ENCODE data around the gene SPCS1. TPM values are rescaled to one million over a fixed set of nuclear protein-coding genes. Genes with fewer than 3 reads are reported as not detected.
"Not testable (repeated sequence)": the region's sequence is repeated elsewhere in the genome, so short reads cannot be mapped to it uniquely, and the experiment has no call there.

The SPCS1 gene
- polyA plus RNA-seq, 3 donors, result 81.8 to 109 (median 101) TPM

DNA sequence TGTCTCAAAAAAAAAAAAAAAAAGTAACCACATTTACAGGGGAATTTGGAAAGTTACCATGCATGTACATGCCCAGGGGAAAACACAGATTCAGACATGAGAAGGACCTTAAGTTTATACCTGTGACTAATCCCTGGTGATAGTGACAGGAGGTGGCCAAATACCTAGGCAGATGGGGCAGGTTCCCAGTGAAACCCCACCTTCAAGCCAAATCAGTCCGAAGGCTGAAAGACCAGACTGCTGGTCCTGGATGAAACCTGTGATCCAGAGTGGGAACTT lies 15.8 kb downstream of the SPCS1 start:
- 93 to 96% (median 94%) methylated on average over 1 of the region's 1 CpG for WGBS, 3 donors
- H3K27ac ChIP-seq (ENCODE audit: low read depth, low read length), result no peak overlapping the region

DNA sequence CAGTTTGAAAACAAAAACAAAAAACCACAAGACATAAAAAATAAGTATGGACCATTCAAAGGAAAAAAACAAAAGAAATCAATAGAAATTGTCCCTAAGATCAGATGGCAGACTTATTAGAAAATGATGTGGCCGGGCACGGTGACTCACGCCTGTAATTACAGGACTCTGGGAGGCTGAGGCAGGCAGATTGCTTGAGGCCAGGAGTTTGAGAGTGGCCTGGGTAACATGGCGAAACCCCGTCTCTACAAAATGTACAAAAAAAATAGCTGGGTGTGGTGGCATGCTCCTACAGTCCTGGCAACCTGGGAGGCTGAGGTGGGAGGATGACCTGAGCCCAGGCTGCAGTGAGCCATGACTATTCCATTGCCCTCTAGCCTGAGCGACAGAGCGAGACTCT lies 16.6 kb downstream of the SPCS1 start:
- H3K27ac ChIP-seq (ENCODE audit: low read depth, low read length), result no peak overlapping the region
- WGBS, 3 donors, result 91 to 93% (median 91%) methylated on average over 7 of the region's 7 CpGs

DNA sequence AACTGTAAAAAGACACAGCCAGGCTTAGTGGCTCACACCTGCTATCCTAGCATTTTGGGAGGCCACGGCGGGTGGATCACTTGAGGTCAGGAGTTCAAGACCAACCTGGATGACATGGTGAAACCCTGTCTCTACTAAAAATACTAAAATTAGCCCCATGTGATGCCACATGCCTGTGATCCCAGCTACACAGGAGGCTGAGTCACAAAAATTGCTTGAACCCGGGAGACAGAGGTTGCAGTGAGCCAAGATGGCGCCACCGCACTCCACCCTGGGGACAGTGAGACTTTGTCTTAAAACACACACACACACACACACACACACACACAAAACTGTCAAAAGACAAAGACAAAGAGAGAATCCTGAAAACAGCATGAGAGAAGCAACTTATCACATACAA lies 18.0 kb downstream of the SPCS1 start:
- H3K27ac ChIP-seq (ENCODE audit: low read depth, low read length), result no peak overlapping the region
- 97 to 98% (median 97%) methylated on average over 5 of the region's 5 CpGs for WGBS, 3 donors

DNA sequence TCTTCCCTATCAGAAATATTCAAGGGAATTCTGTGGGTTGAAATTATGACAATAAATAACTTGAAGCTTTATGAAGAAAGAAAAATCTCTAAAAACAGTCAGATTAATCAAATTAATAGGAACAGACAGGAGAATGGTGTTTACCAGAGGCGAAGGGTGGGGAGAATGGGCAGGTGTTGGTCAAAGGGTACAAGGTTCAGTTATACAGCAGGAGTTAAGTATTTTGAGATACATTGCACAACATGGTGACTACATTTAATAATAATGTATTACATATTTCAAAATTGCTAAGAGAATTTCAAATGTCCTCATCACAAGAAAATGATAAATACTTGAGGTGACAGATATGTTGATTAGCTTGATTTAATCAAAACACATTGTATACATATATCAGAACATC lies 18.6 kb downstream of the SPCS1 start:
- no peak overlapping the region for H3K27ac ChIP-seq (ENCODE audit: low read depth, low read length)
- 82 to 100% (median 97%) methylated on average over 1 of the region's 1 CpG for WGBS, 3 donors

DNA sequence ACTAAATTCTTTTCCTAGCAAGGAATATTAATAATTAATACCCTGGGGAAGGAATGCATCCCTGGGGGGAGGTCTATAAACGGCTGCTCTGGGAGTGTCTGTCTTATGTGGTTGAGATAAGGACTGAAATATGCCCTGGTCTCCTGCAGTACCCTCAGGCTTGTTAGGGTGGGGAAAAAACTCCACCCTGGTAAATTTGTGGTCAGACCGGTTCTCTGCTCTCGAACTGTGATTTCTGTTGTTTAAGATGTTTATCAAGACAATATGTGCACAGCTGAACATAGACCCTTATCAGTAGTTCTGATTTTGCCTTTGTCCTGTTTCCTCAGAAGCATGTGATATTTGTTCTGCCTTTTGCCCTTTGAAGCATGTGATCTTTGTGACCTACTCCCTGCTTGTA lies 22.8 kb downstream of the SPCS1 start:
- WGBS, 3 donors, result 51 to 68% (median 60%) methylated on average over 3 of the region's 3 CpGs
- not testable (repeated sequence) for H3K27ac ChIP-seq (ENCODE audit: low read depth, low read length)

DNA sequence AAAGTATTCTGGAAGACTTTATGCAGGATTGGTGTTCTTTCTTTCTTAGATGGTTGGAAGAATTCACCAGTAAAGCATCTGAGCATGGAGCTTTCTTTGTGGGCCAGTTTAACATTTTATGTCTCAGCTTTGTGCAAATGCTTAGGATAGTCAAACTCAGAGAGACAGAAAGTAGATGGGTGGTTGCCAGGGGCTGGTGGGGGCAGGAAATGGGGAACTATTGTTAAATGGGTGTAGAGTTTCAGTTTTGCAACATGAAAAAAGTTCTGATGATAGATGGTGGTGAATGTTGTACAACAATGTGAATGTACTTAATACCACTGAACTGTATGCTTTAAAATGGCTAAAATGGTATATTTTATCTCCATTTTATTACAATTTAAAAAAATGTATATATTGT lies 24.8 kb downstream of the SPCS1 start:
- H3K27ac ChIP-seq (ENCODE audit: low read depth, low read length), result no peak overlapping the region

DNA sequence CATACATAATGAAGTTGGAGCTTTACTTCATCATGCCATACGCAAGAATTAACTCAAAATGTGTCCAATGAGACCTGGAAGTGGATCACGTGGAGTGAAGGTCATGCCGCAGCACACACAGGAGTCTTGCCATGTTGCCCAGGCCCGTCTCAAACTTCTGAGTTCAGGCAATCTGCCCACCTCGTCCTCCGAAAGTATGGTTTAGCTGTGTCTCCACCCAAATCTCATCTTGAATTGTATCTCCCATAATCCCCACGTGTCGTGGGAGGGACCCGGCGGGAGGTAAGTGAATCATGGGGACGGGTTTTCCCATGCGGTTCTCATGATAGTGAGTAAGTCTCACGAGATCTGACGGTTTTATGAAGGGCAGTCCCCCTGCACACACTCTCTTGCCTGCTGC lies 25.7 kb downstream of the SPCS1 start:
- WGBS, 3 donors, result 81 to 96% (median 84%) methylated on average over 14 of the region's 14 CpGs
- H3K27ac ChIP-seq (ENCODE audit: low read depth, low read length), result no peak overlapping the region

DNA sequence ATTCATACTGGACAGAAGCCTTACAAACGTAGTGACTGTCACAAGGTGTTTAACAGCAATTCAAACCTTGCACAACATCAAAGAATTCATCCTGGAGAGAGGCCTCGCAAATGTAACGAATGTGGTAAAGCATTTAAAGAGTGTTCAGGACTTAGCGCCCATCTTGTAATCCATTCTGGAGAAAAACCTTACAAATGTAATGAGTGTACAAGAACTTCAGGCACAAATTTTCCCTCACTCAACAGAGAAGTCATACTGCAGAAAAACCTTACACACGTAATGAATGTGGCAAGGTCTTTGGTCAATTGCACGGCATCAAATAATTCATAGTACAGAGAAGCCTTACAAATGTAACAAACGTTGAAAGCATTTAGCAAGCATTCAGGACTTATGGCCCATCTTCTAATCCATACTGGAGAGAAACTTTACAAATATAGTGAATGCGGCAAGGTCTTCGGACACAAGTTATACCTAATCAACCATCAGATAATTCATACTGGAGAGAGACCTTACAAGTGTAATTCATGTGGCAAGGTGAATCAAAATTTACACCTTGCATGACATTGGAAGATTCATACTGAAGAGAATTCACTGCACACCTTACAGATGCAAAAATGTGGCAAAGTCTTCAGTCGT lies 27.5 kb downstream of the SPCS1 start:
- 87 to 94% (median 87%) methylated on average over 10 of the region's 10 CpGs for WGBS, 3 donors
- no peak overlapping the region for H3K27ac ChIP-seq (ENCODE audit: low read depth, low read length)

DNA sequence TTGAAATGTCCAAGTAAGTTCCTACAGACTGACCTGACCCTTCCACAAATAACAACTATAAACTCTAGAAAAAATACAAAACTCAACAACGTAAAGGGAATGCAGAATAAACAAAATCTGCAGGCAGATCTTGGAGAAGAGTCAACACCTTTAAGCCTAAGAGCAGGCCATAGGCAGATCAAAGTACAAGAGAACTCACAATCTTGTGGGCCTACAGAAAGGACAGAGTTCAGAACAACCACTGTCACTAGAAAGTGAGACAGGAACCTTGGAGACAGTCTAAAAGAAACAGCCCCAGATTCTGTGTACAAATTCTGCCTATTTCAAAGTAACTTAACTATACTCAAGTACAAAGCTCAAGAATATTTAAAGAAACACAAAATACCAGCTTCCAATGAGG lies 33.8 kb downstream of the SPCS1 start:
- H3K27ac ChIP-seq (ENCODE audit: low read depth, low read length), result no peak overlapping the region
- WGBS, 3 donors, result 51 to 84% (median 80%) methylated on average over 1 of the region's 1 CpG

DNA sequence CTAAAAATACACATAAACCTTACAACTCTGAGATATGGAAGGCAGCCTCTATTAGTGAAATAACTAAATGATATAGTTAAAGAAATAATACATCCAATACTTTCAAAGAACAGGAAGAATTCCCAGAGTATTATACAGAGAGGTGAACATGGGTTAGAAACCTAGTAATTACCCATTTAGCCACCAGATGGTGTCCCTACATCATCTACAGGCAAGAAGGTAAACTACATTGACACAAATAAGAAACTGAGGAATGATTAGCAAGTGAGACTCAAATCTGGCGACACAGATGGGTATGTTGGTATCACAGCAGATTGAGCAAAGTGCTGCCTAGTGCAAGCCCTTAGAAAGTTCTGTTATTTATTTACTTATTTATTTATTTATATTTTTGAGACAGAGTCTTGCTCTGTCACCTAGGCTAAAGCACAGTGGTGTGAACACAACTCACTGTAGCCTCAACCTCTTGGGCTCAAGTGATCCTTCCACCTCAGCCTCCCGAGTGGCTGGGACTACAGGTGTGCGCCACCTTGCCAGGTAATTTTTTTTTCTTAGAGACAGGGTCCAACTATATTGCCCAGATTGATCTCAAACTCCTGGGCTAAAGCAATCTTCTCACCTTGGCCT lies 36.6 kb downstream of the SPCS1 start:
- WGBS, 3 donors, result 82 to 92% (median 89%) methylated on average over 3 of the region's 3 CpGs

DNA sequence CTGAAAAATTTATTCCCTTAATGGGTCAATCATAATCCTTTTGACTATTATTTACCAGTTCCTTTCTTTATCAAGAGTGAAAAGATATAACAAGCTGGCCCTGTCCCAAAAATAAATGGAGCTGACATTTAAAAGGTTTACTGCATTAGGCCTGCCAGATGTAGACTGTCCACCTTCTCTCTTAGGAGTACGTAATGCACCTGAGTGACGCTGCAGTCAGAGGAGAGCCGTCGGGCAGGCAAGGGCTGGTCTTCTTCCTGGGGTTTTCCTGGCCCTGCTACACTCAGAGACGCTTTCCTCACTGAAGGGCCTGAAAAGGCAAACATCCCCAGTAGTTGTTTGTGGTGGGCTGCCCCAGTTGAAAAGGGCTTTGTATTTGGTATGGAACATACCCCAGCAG lies 37.2 kb downstream of the SPCS1 start:
- WGBS, 3 donors, result 47 to 87% (median 82%) methylated on average over 5 of the region's 5 CpGs
- no peak overlapping the region for H3K27ac ChIP-seq (ENCODE audit: low read depth, low read length)

More for the DNA sequence above, 36.6 kb downstream of the SPCS1 start:
- no peak overlapping the region for H3K27ac ChIP-seq (ENCODE audit: low read depth, low read length)

DNA sequence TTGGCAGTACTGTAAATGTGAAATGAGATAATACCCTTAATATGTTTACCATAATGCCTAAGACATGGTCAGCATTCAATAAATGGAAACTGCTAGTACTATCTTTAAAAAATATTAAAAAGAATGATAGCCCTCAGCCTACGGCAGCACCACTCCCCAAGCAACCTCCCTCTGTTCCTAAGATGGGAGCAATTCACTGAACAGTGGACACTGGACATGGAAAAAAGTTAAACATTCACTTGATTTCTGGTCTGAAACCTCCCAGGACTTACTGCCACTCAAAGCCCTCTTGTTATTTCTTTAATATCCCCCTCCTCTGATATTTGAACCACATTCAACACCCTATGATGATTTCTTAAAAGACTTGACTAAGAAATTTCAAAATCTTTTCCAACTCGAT lies 37.8 kb downstream of the SPCS1 start:
- 76 to 95% (median 91%) methylated on average over 2 of the region's 2 CpGs for WGBS, 3 donors
- no peak overlapping the region for H3K27ac ChIP-seq (ENCODE audit: low read depth, low read length)

DNA sequence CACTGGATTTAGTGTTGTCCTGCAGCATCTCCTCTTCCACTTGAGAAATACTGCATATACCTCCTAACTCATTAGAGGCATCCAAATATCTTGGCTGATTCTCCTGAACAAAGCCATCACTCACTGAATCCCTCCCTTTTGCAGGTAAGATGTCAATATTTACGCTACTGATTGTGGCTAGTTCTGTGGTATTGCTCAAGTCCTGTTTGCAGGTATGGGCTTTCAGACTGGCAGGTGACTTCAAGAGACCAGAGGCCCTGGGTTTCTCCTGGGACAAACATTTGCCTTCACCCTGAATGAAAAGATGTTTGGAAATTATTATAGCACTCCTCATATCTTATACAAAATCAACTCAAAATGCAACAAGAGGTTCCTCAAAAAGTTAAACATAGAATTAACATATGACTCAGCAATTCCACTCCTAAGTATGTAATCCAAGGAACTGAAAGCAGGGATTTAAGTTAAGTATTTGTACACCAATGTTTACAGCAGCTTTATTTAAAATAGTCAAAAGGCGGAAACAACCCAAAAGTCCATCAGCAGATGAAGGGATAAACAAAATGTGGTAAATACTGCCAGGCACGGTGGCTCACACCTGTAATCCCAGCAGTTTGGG lies 46.2 kb downstream of the SPCS1 start:
- no peak overlapping the region for H3K27ac ChIP-seq (ENCODE audit: low read depth, low read length)

DNA sequence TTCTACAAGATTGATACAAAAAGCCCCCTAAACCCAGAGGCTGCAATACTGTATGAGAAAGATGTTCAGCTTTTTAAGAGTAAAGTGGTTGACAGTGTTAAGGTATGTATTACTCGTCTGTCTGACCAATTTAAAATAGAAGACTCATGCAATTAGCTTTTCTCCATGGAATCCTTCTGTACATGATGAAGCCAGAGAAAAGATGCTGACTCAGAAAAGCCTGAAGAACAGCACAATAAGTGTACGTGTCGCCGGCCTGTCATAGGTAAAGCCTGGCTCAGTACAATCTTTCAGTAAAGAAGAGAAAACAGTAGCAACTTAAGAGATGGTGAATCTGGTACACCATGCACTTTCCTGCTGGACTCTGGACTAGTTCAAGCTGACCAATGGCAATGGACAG lies 48.5 kb downstream of the SPCS1 start:
- 95% methylated on average over 4 of the region's 4 CpGs for WGBS, 3 donors
- no peak overlapping the region for H3K27ac ChIP-seq (ENCODE audit: low read depth, low read length)

More for the DNA sequence above, 46.2 kb downstream of the SPCS1 start:
- WGBS, 3 donors, result 87 to 93% (median 93%) methylated on average over 3 of the region's 3 CpGs

DNA sequence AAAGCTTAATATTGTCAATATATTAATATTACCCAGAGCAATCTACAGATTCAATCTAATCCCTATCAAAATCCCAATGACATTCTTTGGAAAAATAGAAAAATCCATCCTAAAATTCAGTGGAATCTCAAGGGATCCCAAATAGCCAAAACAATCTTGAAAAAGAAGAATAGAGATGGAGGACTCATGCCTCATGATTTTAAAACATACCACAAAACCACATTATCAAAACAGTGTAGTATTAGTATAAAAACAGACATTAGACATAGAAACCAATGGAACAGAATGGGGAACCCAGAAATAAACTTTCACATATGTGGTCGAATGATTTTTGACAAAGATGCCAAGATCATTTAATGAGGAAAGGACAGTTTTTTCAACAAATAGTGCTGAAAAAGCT lies 50.2 kb downstream of the SPCS1 start:
- no peak overlapping the region for H3K27ac ChIP-seq (ENCODE audit: low read depth, low read length)
- 93 to 96% (median 94%) methylated on average over 1 of the region's 1 CpG for WGBS, 3 donors

Other genes with a start within 250 kb of the SPCS1 start
- gene STAB1, start 210.8 kb upstream of the SPCS1 start, polyA plus RNA-seq, result 100 to 1,000 TPM in 2 of 3 donors, 10 to 100 TPM in 1; 22.6 to 199 (median 166) TPM
- gene NT5DC2, start 172.2 kb upstream of the SPCS1 start, polyA plus RNA-seq, result 10 to 100 TPM; 10.8 to 42.7 (median 30.3) TPM
- 10 to 100 TPM; 11.3 to 34.4 (median 21.4) TPM for gene UQCC5, start 169.5 kb upstream of the SPCS1 start, polyA plus RNA-seq
- gene PBRM1, start 20.2 kb upstream of the SPCS1 start, polyA plus RNA-seq, result 10 to 100 TPM in 2 of 3 donors, 1 to 10 TPM in 1; 8.1 to 20.9 (median 15.3) TPM
- gene GNL3, start 20.1 kb upstream of the SPCS1 start, polyA plus RNA-seq, result 10 to 100 TPM; 46.8 to 87.4 (median 67.3) TPM
- gene GLT8D1, start 315 bp upstream of the SPCS1 start, polyA plus RNA-seq, result 10 to 100 TPM; 23.5 to 35.5 (median 30.4) TPM
- 1 to 10 TPM; 5.3 to 6.2 (median 5.4) TPM for gene NEK4, start 64.8 kb downstream of the SPCS1 start, polyA plus RNA-seq
- gene ITIH1, start 71.5 kb downstream of the SPCS1 start, polyA plus RNA-seq, result under 1 TPM in 2 of 3 donors, not detected in 1; 0.30 to 0.37 TPM
- 1 to 10 TPM in 1 of 3 donors, under 1 TPM in 2; 0.53 to 2.9 (median 0.91) TPM for gene ITIH3, start 88.7 kb downstream of the SPCS1 start, polyA plus RNA-seq
- 10 to 100 TPM in 2 of 3 donors, 1 to 10 TPM in 1; 4.0 to 55.2 (median 21.1) TPM for gene ITIH4, start 124.6 kb downstream of the SPCS1 start, polyA plus RNA-seq
- gene MUSTN1, start 128.9 kb downstream of the SPCS1 start, polyA plus RNA-seq, result 100 to 1,000 TPM in 1 of 3 donors, 10 to 100 TPM in 1, 1 to 10 TPM in 1; 2.9 to 129 (median 19.6) TPM
- 10 to 100 TPM in 2 of 3 donors, 1 to 10 TPM in 1; 4.1 to 14.4 (median 12.9) TPM for gene STIMATE, start 191.4 kb downstream of the SPCS1 start, polyA plus RNA-seq

Data from adipose tissue (tissue), 3 donors.